Measurements from ENCODE around the gene ZAP70.

Gene ZAP70

GRCh38 chr2:97741251-97741650, 27.9 kb downstream of the ZAP70 start:
- ChIA-PET POLR2A (no interaction called here), CTCF (interaction anchor here (1.0 to 5.2 kb wide), 14 partner anchors 11 to 643 kb away, joined by 3 to 43 read pairs (median 8); no protein-coding TSS in a partner anchor)
- no peak overlapping the region for H3K4me3 ChIP-seq (ENCODE audit: low read depth, low read length)
- no peak for TF ChIP-seq CTCF (IDR thresholded peaks at IDR 0.05; ENCODE audit: insufficient read depth, low read length, missing control alignments)
- DNase-seq (ENCODE audit: low read depth, low spot score), result no peak

- ChIA-PET POLR2A (no interaction called here), CTCF (interaction anchor here (1.0 to 5.2 kb wide), 12 partner anchors 10 to 643 kb away, joined by 3 to 43 read pairs (median 9); no protein-coding TSS in a partner anchor)
Measured at GRCh38 chr2:97741686-97742085, 28.3 kb downstream of the ZAP70 start.

GRCh38 chr2:97742381-97742847, 29.0 kb downstream of the ZAP70 start:
- no peak for DNase-seq (ENCODE audit: low read depth, low spot score)

More at GRCh38 chr2:97741686-97742085, 28.3 kb downstream of the ZAP70 start:
- no peak overlapping the region for H3K4me3 ChIP-seq (ENCODE audit: low read depth, low read length)
- TF ChIP-seq CTCF (IDR thresholded peaks at IDR 0.05; ENCODE audit: insufficient read depth, low read length, missing control alignments), result no peak
- no peak for DNase-seq (ENCODE audit: low read depth, low spot score)

GRCh38 chr2:97743913-97744312, 30.5 kb downstream of the ZAP70 start:
- DNase-seq (ENCODE audit: low read depth, low spot score), result no peak
- ChIA-PET CTCF (interaction anchor here (1.0 to 5.2 kb wide), 2 partner anchors 10 to 641 kb away, joined by 3 to 35 read pairs; no protein-coding TSS in a partner anchor), POLR2A (no interaction called here)

More at GRCh38 chr2:97742381-97742847, 29.0 kb downstream of the ZAP70 start:
- no peak for TF ChIP-seq CTCF (IDR thresholded peaks at IDR 0.05; ENCODE audit: insufficient read depth, low read length, missing control alignments)
- CTCF ChIA-PET, result interaction anchor here (1.2 to 5.2 kb wide), 5 partner anchors 9 to 642 kb away, joined by 3 to 43 read pairs (median 8); no protein-coding TSS in a partner anchor
- H3K4me3 ChIP-seq (ENCODE audit: low read depth, low read length), result no peak overlapping the region
- POLR2A ChIA-PET, result no interaction called here

GRCh38 chr2:97745474-97746174, 32.2 kb downstream of the ZAP70 start:
- ChIA-PET POLR2A (no interaction called here), CTCF (interaction anchor here (2.0 kb wide), 1 partner anchor 639 kb away, joined by 4 read pairs; no protein-coding TSS in a partner anchor)
- no peak for DNase-seq (ENCODE audit: low read depth, low spot score)
- H3K4me3 ChIP-seq (ENCODE audit: low read depth, low read length), result no peak overlapping the region
- no peak for TF ChIP-seq CTCF (IDR thresholded peaks at IDR 0.05; ENCODE audit: insufficient read depth, low read length, missing control alignments)

More at GRCh38 chr2:97743913-97744312, 30.5 kb downstream of the ZAP70 start:
- TF ChIP-seq CTCF (IDR thresholded peaks at IDR 0.05; ENCODE audit: insufficient read depth, low read length, missing control alignments), result no peak
- H3K4me3 ChIP-seq (ENCODE audit: low read depth, low read length), result no peak overlapping the region

GRCh38 chr2:97747285-97747684, 33.9 kb downstream of the ZAP70 start:
- ChIA-PET POLR2A (no interaction called here), CTCF (interaction anchor here (1.5 to 2.0 kb wide), 2 partner anchors 38 to 637 kb away, joined by 3 to 4 read pairs; no protein-coding TSS in a partner anchor)
- no peak overlapping the region for H3K4me3 ChIP-seq (ENCODE audit: low read depth, low read length)
- DNase-seq (ENCODE audit: low read depth, low spot score), result no peak
- no peak for TF ChIP-seq CTCF (IDR thresholded peaks at IDR 0.05; ENCODE audit: insufficient read depth, low read length, missing control alignments)

Measured in AG04449 (cell line).